CD4-positive, alpha-beta T cell treated with Interleukin-15 for 1 hour (primary cell): ENCODE results near the gene CCT8L2.
"Not testable (repeated sequence)": the region's sequence is repeated elsewhere in the genome, so short reads cannot be mapped to it uniquely, and the experiment has no call there.

Experiments
- DNase-seq: peaks from one replicate; pipeline ENCODE4 v3.0.0-alpha.2; 2020

Gene CCT8L2

DNA sequence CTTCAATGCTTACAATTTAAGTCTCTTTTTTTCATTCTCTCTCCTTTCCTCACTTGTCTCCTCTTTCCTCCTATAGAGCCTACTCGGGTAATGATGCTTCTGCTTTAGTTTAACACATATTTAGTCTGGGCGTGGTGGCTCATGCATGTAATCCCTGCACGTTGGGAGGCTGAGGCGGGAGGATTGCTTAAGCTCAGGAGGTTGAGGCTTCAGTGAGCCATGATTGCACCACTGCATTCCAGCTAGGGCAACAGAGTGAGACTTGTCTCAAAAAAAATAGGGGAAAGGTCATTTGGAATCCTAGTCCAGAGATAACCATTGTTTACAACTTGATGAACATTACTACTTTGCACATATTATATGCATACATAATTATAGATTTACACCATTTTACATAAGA lies 1.4 kb upstream of the CCT8L2 start:
- no peak for DNase-seq

DNA sequence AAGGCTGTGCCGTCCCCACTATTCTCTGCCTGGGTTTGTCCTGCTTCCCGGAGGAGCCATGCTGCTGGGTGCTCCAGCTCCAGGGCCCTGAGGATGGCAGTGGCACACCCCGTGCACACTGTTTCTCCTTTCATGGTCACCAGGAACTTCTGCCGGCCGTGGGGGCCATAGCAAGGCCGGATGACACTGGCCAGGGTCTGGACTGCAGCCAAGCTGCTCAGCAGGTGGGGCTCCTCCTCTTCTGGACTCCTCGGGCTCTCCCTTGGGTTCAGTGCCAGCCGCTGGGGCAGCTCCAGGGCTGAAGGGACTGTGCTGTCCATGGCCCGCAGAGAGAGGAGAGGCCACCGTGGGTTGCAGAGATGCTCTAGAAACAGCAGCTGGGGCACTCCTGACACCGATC lies 379 bp downstream of the CCT8L2 start:
- not testable (repeated sequence) for DNase-seq

DNA sequence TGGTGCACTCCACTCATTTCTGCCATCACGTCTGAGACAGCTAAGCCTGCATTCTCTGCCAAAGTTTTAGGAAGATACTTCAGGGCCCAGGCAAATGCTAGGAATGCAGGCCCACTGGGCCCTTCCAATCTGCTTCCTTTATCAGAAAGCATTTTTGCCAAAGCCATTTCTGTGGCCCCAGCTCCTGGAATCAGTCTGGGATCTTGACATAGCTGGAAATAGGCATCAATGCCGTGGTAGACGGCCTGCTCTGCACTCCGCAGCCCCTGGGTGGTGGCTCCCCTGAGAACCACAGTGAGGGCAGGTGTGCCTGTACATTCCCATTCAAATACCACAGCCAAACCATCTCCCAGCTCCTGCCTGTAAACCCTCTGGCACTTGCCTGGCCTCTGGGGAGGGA lies 1.5 kb downstream of the CCT8L2 start:
- DNase-seq = not testable (repeated sequence)

DNA sequence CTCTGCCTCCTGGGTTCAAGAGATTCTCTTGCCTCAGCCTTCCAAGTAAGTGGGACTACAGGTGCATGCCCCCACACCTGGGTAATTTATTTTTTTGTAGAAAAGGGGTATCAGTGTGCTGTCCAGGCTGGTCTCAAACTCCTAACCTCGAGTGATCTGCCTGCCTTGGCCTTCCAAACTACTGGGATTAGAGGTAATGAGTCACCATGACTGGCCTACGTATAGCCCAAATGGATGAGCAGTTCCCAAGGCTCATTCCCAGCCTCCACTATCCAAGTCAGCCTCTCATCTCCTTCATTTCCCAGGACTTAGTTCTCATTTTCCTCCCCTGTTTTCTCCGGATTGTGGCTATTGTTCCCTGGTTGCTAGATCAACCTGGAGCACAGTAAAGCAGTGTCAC lies 5.6 kb downstream of the CCT8L2 start:
- no peak for DNase-seq

DNA sequence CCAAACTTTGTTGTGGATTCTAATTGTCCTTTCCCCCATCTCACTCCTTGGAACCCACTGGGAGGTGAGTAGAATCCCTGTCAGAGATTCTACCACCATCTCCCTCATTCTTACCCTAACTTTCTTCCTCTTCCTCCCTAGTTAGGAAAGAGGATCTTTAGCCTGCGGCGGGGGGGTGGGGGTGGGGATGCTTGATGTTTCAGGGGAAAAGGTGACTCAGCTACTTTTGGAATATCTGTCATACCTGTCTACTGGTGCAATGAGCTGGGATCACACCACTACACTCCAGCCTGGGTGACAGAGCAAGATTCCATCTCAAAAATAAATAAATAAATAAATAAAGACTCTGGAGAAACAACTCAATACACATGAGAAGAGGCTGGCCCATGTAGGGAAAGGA lies 6.4 kb downstream of the CCT8L2 start:
- no peak for DNase-seq

DNA sequence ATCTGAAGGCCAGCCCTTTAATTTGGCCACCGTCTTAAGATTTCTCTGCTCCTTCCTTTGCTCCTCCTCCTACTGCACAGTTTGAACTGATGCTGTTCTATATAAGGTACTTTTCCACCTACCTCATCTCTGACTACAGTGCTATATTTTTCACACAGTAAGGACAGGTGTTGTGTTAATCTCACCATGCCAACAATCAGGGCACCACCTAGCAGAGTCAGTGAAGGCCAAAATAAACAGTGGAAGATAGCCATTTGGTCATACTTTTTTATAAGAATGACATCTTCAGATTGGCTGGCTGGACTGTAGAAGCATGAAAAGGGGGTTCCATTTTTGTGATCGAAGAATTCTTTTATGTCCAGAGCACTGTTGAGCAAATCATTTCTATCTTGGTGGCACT lies 11.7 kb downstream of the CCT8L2 start:
- not testable (repeated sequence) for DNase-seq

DNA sequence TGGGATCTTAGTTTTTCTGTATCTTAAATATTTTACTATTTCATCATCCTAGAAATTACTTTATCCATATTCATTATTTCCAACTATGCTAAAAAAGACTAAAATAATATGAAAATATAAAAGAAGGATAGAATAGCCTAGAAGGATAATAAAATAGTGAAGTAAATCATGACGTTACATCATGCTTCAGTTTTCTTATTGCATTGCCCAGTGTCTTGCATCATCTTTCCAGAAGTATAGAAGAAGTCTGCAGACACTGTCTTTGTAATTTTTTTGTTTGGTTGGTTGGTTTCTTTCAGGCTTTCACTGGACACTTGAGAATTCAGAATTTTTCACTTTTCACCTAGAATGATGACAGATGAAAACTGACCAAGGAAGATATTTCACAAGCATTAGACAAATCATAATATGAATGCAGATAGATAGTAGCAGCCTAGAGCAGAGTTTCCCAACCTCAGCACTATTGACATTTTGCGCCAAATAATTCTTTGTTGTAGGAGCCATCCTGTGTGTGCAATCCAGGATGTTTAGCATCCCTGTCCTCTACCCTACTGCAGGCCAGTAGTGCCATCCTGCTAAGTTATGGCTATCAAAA lies 23.3 kb downstream of the CCT8L2 start:
- not testable (repeated sequence) for DNase-seq

DNA sequence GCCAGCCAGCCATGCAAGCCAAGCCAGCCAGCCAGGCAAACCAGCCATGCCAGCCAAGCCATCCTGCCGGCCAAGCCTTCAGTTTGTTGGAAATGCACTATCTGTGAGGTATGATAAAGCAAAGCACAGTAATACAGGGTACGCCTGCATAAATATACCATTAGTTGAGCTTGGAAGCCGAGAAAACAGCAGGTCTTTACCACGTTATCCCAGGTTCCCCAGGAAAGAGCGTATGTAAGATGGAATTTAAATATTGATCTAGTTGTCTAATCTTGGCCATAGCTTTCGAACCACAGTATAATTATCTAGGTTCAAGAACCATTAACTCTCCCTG lies 24.2 kb downstream of the CCT8L2 start:
- no peak for DNase-seq

DNA sequence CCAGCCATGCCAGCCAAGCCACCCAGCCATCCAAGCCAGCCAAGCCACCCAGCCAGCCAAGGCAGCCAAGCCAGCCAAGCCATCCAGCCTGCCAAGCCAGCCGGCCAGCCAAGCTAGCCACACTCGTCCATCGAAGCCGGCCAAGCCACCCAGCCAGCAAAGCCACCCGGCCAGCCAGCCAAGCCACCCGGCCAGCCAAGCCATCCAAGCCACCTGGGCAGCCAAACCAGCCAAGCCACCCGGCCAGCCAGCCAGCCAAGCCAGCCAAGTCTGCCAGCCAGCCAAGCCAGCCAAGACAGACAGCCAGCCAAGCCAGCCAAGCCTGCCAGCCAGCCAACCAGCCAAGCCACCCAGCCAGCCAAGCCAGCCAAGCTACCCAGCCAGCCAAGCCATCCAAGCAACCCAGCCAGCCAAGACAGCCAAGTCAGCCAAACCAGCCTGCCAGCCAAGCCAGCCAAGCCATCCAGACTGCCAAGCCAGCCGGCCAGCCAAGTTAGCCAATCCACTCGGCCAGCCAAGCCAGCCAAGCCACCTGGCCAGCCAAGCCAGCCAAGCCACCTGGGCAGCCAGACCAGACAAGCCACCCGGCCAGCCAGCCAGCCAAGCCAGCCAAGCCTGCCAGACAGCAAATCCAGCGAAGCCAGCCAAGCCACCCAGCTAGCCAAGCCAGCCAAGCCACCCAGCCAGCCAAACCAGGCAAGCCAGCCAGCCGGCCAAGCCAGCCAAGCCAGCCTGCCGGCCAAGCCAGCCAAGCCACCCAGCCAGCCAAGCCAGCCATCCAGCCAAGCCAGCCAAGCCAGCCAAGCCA lies 24.8 kb downstream of the CCT8L2 start:
- DNase-seq = not testable (repeated sequence)

DNA sequence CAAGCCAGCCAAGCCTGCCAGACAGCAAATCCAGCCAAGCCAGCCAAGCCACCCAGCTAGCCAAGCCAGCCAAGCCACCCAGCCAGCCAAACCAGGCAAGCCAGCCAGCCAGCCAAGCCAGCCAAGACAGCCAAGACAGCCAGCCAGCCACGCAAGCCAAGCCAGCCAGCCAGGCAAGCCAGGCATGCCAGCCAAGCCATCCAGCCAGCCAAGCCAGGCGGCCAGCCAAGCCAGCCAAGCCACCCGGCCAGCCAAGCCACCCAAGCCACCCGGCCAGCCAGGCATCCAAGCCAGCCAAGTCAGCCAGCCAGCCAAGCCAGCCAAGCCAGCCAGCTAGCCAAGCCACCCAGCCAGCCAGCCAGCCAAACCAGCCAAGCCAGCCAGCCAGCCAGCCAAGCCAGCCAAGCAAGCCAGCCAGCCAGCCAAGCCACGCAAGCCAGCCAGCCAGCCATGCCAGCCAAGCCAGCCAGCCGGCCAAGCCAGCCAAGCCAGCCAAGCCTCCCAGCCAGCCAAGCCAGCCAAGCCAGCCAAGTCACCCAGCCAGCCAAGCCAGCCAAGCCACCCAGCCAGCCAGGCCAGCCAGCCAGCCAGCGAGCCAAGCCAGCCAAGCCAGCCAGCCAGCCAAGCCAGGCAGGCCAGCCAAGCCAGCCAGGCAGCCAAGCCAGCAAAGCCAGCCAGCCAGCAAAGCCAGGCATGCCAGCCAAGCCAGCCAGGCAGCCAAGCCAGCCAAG lies 26.0 kb downstream of the CCT8L2 start:
- not testable (repeated sequence) for DNase-seq

DNA sequence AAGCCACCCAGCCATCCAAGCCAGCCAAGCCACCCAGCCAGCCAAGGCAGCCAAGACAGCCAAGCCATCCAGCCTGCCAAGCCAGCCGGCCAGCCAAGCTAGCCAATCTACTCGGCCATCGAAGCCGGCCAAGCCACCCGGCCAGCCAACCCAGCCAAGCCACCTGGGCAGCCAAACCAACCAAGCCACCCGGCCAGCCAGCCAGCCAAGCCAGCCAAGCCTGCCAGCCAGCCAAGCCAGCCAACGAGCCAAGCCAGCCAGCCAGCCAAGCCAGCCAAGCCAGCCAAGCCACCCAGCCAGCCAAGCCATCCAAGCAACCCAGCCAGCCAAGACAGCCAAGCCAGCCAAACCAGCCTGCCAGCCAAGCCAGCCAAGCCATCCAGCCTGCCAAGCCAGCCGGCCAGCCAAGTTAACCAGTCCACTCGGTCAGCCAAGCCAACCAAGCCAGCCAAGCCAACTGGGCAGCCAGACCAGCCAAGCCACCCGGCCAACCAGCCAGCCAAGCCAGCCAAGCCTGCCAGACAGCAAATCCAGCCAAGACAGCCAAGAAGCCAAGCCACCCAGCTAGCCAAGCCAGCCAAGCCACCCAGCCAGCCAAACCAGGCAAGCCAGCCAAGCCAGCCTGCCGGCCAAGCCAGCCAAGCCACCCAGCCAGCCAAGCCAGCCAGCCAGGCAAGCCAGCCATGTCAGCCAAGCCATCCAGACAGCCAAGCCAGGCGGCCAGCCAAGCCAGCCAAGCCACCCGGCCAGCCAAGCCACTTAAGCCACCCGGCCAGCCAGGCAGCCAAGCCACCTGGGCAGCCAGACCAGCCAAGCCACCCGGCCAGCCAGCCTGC lies 26.8 kb downstream of the CCT8L2 start:
- not testable (repeated sequence) for DNase-seq

DNA sequence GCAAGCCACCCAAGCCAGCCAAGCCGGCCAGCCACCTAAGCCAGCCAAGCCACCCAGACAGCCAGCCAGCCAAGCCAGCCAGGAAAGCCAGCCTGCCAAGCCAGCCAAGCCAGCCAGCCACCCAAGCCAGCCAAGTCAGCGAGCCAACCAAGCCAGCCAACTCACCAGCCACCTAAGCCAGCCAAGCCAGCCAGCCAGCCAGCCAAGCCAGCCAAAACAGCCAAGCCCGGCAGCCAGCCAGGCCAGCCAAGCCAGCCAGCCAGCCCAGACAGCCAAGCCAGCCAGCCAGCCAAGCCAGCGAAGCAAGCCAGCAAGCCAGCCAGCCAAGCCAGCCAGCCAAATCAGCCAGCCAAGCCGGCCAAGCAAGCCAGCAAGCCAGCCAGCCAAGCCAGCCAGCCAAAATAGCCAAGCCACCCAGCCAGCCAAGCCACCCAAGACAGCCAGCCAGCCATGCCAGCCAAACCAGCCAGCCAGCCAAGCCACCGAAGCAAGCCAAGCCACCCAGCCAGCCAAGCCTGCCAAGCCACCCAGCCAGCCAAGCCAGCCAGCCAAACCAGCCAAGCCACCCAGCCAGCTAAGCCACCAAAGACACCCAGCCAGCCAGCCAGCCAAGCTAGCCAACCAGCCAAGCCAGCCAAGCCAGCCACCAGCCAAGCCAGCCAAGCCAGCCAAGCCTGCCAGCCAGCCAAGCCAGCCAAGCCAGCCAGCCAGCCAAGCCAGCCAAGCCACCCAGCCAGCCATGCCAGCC lies 27.6 kb downstream of the CCT8L2 start:
- DNase-seq = not testable (repeated sequence)

DNA sequence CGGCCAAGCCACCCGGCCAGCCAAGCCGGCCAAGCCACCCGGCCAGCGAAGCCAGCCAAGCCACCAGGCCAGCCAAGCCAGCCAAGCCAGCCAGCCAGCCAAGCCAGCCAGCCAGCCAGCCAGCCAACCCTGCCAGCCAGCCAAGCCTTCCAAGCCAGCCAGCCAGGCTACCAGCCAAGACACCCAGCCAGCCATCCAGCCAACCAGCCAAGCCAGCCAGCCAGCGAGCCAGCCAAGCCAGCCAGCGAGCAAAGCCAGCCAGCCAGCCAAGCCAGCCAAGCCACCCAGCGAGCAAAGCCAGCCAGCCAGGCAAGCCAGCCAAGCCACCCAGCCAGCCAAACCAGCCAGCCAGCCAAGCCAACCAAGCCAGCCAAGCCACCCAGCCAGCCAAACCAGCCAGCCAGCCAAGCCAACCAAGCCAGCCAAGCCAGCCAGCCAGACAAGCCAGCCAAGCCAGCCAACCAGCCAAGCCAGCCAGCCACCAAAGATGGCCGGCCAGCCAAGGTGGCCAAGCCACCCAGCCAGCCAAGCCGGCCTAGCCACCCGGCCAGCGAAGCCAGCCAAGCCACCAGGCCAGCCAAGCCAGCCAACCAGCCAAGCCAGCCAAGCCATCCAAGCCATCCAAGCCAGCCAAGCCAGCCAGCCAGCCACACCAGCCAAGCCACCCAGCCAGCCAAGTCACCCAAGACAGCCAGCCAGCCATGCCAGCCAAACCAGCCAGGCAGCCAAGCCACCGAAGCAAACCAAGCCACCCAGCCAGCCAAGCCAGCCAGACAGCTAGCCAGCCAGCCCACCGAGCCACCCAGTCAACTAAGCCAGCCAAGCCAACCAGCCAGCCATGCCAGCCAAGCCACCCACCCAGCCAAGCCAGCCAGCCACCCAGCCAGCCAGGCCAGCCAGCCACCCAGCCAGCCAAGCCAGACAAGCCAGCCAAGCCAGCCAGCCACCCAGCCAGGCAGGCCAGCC lies 28.8 kb downstream of the CCT8L2 start:
- no peak for DNase-seq

DNA sequence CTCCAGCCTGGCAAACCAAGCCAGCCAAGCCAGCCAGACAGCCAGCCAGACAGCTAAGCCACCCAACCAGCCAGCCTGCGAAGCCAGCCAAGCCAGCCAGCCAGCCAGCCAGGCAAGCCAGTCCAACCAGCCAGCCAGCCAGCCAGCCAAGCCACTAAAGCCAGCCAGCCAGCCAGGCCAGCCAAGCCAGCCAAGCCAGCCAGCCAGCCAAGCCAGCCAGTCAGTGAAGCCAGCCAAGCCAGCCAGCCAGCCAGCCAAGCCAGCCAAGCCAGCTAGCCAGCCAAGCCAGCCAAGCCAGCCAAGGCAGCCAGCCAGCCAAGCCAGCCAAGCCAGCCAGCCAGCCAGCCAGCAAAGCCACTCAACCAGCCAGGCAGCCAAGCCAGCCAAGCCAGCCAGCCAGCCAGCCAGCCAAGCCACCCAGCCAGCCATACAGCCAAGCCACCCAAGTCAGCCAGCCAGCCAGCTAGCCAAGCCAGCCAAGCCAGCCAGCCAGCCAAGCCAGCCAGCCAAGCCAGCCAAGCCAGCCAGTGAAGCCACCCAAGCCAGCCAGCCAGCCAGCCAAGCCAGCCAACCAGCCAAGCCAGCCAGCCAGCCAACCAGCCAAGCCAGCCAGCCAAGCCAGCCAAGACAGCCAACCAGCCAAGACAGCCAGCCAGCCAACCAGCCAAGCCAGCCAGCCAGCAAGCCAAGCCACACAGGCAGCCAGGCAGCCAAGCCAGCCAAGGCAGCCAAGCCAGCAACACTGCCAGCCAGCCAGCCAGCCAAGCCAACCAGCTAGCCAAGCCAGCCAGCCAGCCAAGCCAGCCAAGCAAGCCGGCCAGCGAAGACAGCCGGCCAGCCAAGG lies 29.7 kb downstream of the CCT8L2 start:
- DNase-seq = no peak

DNA sequence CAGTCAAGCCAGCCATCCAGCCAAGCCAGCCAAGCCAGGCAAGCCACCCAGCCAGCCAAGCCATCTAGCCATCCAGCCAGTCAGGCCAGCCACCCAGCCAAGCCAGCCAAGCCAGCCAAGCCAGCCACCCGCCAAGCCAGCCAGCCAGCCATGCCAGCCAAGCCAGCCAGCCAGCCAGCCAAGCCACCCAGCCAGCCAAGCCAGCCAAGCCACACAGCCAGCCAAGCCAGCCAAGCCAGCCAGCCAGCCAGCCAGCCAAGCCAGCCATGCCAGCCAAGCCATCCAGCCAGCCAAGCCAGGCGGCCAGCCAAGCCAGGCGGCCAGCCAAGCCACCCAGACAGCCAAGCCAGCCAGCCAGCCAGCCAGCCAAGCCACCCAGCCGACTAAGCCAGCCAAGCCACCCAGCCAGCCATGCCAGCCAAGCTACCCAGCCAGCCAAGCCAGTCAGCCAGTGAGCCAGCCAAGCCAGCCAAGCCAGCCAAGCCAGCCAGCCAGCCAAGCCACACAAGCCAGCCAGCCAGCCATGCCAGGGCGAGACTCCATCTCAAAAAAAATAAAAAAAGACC lies 31.4 kb downstream of the CCT8L2 start:
- DNase-seq = not testable (repeated sequence)

DNA sequence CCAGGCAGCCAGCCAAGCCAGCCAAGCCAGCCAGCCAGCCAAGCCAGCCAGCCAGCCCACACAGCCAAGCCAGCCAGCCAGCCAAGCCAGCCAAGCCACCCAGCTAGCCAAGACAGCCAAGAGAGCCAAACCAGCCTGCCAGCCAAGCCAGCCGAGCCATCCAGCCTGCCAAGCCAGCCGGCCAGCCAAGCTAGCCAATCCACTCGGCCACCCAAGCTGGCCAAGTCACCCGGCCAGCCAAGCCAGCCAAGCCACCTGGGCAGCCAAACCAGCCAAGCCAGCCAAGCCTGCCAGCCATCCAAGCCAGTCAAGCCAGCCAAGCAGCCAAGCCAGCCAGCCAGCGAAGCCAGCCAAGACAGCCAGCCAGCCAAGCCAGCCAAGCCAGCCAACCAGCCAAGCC lies 32.0 kb downstream of the CCT8L2 start:
- DNase-seq = not testable (repeated sequence)

DNA sequence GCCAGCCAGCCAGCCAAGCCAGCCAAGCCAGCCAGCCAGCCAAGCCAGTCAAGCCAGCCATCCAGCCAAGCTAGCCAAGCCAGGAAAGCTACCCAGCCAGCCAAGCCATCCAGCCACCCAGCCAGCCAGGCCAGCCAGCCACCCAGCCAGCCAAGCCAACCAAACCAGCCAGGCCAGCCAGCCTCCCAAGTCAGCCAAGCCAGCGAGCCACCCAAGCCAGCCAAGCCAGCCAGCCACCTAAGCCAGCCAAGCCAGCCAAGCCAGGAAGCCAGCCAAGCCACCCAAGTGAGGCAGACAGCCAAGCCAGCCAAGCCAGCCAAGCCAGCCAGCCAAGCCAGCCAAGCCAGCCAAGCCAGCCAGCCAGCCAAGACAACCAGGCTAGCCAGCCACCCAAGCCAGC lies 32.6 kb downstream of the CCT8L2 start:
- not testable (repeated sequence) for DNase-seq

DNA sequence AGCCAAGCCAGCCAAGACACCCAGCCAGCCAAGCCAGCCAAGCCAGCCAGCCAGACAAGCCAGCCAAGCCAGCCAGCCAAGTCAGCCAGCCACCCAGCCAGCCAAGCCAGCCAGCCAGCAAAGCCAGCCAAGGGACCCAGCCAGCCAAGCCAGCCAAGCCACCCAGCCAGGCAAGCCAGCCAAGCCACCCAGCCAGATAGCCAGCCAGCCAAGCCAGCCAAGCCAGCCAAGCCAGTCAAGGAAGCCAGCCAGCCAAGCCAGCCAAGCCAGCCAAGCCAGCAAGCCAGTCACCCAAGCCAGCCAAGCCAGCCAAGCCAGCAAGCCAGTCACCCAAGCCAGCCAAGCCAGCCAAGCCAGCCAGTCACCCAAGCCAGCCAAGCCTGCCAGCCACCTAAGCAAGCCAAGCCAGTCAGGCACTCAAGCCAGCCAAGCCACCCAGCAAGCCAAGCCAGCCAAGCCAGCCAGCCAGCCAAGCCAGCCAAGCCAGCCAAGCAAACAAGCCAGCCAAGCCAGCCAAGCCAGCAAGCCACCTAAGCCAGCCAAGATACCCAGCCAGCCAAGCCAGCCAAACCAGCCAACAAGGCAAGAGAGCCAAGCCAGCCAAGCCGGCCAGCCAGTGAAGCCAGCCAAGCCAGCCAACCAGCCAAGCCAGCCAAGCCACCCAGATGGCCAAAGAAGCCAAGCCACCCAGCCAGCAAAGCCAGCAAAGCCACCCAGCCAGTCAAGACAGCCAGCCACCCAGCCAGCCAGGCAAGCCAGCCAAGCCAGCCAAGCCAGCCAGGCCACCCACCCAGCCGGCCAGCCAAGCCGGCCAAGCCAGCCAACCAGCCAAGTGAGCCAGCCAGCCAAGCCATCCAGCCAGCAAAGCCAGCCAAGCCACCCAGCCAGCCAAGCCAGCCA lies 33.3 kb downstream of the CCT8L2 start:
- no peak for DNase-seq
